HG03432 (cell line): ENCODE data around the gene TIMM50.

Experiments
- ATAC-seq: cut with Tn5 transposase; IDR thresholded peaks from one replicate; pipeline ENCODE4 v1.9.1; 2021; ENCODE audit warnings: mild to moderate bottlenecking, moderate library complexity; ENCODE audit not compliant: unreplicated experiment

Gene TIMM50

GRCh38 chr19:39498798-39499642, 18.4 kb downstream of the TIMM50 start, which contains the start of gene DLL3:
TSS of gene DLL3 (plus strand) at chr19:39498947. CDS start at chr19:39498975, 28 bp downstream.
- ATAC-seq, result no peak

GRCh38 chr19:39499932-39500331, 19.3 kb downstream of the TIMM50 start:
- ATAC-seq, result no peak

- ATAC-seq, result no peak
These were observed 19.9 kb downstream of the TIMM50 start for GRCh38 chr19:39500543-39500942.

GRCh38 chr19:39501340-39501739, 20.7 kb downstream of the TIMM50 start:
- ATAC-seq, result no peak

- no peak for ATAC-seq
These were observed 22.2 kb downstream of the TIMM50 start for GRCh38 chr19:39502640-39503417.

- no peak for ATAC-seq
These were observed 25.9 kb downstream of the TIMM50 start for GRCh38 chr19:39506598-39506943.

GRCh38 chr19:39506944-39507714, 26.5 kb downstream of the TIMM50 start:
- no peak for ATAC-seq

- ATAC-seq, result no peak
These were observed 27.2 kb downstream of the TIMM50 start for GRCh38 chr19:39507715-39508364.

GRCh38 chr19:39508629-39509028, 28.0 kb downstream of the TIMM50 start:
- ATAC-seq, result no peak

- ATAC-seq, result no peak
These were observed 28.6 kb downstream of the TIMM50 start for GRCh38 chr19:39509233-39509632.

- ATAC-seq, result no peak
These were observed 32.4 kb downstream of the TIMM50 start for GRCh38 chr19:39512988-39513387.

- no peak for ATAC-seq
These were observed 34.4 kb downstream of the TIMM50 start, which contains the start of gene SELENOV for GRCh38 chr19:39514840-39515550. TSS of gene SELENOV (plus strand) at chr19:39515139. CDS start at chr19:39515213, 74 bp downstream.

- ATAC-seq, result no peak
These were observed 35.0 kb downstream of the TIMM50 start for GRCh38 chr19:39515551-39516191.

GRCh38 chr19:39516270-39516669, 35.6 kb downstream of the TIMM50 start:
- no peak for ATAC-seq

- ATAC-seq, result no peak
These were observed 36.8 kb downstream of the TIMM50 start for GRCh38 chr19:39517432-39517831.

GRCh38 chr19:39518458-39518857, 37.8 kb downstream of the TIMM50 start:
- ATAC-seq, result no peak

- ATAC-seq, result no peak
These were observed 38.3 kb downstream of the TIMM50 start for GRCh38 chr19:39518975-39519374.

GRCh38 chr19:39520541-39521484, 40.2 kb downstream of the TIMM50 start:
- ATAC-seq, result no peak
